Neural crest cell (in vitro differentiated cells): ENCODE results near the gene HDAC4. TPM values are rescaled to one million over a fixed set of nuclear protein-coding genes. Genes with fewer than 3 reads are reported as not detected.
A peak's percentile ranks its signal among the peaks of the same experiment; 100 is the strongest.

Experiments
- DNase-seq: peaks from one replicate; pipeline ENCODE4 v3.0.0; 2021; ENCODE audit warnings: low read depth, mixed read lengths, low spot score
- H3K27ac Mint-ChIP-seq: one replicate; pipeline ENCODE4 v1.8.0; 2021; ENCODE audit warnings: mild to moderate bottlenecking, mixed read lengths; ENCODE audit not compliant: unreplicated experiment
- H3K27me3 Mint-ChIP-seq: 2 replicates; pipeline ENCODE4 v1.8.0; 2021; ENCODE audit warnings: low read depth, mild to moderate bottlenecking, mixed read lengths
- H3K36me3 Mint-ChIP-seq: 2 replicates; pipeline ENCODE4 v1.8.0; 2021; ENCODE audit warnings: low read depth, mild to moderate bottlenecking, mixed read lengths
- H3K4me1 Mint-ChIP-seq: 2 replicates; pipeline ENCODE4 v1.8.0; 2021; ENCODE audit warnings: mixed read lengths
- H3K4me3 Mint-ChIP-seq: one replicate; pipeline ENCODE4 v1.8.0; 2021; ENCODE audit warnings: mild to moderate bottlenecking, mixed read lengths
- H3K9me3 Mint-ChIP-seq: 2 replicates; pipeline ENCODE4 v1.8.0; 2021; ENCODE audit warnings: mixed read lengths
- total RNA-seq: library from RNA; stranded (reverse); gene quantifications from 2 replicates; pipeline ENCODE4 v1.2.1, GENCODE V29; 2021
- TF ChIP-seq, protein P1 (sequence below): fragments of 200-600 bp; sonication (generic); conservative IDR thresholded peaks from 2 replicates; pipeline ENCODE4 v1.5.0; 2021; ENCODE audit warnings: antibody characterized with exemption, mild to moderate bottlenecking

Gene HDAC4
- total RNA-seq, 1 donor from 2014 or later = 52.1 TPM

DNA sequence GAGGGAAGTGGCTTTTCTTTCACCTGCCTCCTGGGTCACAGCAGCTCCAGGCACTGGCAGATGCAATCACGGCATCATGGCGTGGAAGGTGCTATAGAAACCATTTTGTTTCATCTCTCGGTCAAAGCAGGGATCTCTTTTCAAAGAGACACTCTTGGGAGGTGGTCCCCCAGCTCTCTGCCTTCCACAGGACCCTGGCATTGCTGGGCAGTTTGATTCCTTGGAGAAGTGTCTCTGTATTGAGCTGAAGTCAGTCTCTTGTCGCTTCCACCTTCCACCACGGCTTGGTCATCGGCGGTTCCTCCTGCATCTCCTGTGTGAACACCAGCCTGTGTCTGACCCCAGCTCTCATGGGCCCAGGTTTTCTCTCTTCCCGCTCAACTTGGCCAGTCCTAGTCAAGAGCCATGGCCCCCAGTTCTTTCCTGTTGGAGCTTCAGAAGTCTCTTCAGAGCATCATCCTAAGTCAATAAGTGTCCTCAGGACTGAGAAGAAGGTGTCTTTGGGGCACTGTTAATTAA is 42.3 kb upstream of the HDAC4 start:
- peaks cover 7% of the 10 kb centered on the region for H3K36me3 Mint-ChIP-seq
- H3K4me3 Mint-ChIP-seq = no peak overlapping the region
- DNase-seq = no peak
- peaks cover 33% of the 10 kb centered on the region for H3K4me1 Mint-ChIP-seq
- peaks cover 43% of the 10 kb centered on the region for H3K27me3 Mint-ChIP-seq
- TF ChIP-seq, protein P1, sequence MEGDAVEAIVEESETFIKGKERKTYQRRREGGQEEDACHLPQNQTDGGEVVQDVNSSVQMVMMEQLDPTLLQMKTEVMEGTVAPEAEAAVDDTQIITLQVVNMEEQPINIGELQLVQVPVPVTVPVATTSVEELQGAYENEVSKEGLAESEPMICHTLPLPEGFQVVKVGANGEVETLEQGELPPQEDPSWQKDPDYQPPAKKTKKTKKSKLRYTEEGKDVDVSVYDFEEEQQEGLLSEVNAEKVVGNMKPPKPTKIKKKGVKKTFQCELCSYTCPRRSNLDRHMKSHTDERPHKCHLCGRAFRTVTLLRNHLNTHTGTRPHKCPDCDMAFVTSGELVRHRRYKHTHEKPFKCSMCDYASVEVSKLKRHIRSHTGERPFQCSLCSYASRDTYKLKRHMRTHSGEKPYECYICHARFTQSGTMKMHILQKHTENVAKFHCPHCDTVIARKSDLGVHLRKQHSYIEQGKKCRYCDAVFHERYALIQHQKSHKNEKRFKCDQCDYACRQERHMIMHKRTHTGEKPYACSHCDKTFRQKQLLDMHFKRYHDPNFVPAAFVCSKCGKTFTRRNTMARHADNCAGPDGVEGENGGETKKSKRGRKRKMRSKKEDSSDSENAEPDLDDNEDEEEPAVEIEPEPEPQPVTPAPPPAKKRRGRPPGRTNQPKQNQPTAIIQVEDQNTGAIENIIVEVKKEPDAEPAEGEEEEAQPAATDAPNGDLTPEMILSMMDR = no peak
- H3K27ac Mint-ChIP-seq = no peak overlapping the region
- peaks cover 11% of the 10 kb centered on the region for H3K9me3 Mint-ChIP-seq

DNA sequence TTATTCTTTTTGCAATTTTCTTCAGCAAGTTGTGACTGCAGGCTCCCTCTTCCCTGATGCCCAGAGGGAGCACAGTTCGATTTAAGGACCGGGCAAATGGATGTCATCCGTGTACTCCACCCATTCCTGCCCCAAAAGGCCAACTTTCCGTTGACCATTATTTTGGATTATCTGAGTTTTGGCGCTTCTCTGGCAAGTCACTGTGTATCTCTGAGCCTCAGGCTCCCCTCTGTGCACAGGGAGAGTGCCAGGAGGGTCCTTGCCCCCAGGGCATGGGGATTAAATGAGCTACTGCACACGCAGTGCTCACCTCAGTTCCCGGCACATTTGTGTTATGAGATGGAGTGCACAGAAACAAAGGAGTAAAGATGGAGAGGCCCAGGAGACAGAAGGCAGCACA is 41.4 kb upstream of the HDAC4 start:
- no peak overlapping the region for H3K27ac Mint-ChIP-seq
- peaks cover 43% of the 10 kb centered on the region for H3K27me3 Mint-ChIP-seq
- no peak for DNase-seq
- H3K9me3 Mint-ChIP-seq = peaks cover 8% of the 10 kb centered on the region
- peaks cover 33% of the 10 kb centered on the region for H3K4me1 Mint-ChIP-seq
- TF ChIP-seq, protein P1 = no peak
- H3K4me3 Mint-ChIP-seq = no peak overlapping the region
- H3K36me3 Mint-ChIP-seq = peaks cover 7% of the 10 kb centered on the region

DNA sequence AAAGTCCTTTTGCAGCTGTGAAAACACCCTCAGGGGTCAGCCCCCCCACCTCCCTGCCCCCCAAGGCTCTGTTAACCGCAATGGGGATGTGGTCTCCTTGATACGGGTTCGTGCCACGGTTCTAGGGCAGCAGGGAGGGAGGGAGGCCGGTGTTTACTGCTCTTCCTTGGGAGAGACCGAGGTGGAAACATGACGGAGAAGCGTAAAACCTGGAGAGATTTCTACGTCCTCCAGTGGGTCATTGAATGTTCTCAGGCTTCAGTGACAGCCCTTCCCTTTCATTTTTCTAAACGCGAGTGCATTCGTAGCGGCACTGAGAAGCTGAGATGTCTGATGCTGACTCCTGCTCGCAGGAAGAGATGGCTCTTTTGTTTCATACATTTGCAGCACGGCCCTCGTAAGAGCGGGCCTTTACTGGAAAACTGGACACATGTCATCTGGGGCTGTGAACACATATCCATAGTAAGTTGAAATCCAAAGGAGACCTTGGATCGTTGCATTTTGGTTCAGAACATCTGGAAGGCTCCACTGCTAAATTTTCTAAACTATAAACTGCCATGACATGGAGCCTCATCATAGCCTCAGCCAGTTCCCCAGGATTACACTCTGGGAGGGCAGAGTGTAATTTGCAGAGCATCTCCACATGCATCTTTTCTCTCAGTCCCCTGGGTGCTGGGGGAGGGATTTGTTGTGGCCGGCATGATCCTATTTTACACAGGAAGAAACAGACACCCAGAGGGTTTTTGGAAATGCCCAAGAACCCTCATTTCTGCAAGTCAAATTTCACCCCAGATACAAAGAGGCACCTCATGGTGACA is 40.6 kb upstream of the HDAC4 start:
- TF ChIP-seq, protein P1 = no peak
- Mint-ChIP-seq H3K9me3 (peaks cover 4% of the 10 kb centered on the region), H3K4me1 (peaks cover 33% of the 10 kb centered on the region), H3K36me3 (peaks cover 7% of the 10 kb centered on the region), H3K27ac (peak overlapping the region; percentile 79), H3K27me3 (peaks cover 43% of the 10 kb centered on the region), H3K4me3 (peak overlapping the region; percentile 62)
- no peak for DNase-seq

DNA sequence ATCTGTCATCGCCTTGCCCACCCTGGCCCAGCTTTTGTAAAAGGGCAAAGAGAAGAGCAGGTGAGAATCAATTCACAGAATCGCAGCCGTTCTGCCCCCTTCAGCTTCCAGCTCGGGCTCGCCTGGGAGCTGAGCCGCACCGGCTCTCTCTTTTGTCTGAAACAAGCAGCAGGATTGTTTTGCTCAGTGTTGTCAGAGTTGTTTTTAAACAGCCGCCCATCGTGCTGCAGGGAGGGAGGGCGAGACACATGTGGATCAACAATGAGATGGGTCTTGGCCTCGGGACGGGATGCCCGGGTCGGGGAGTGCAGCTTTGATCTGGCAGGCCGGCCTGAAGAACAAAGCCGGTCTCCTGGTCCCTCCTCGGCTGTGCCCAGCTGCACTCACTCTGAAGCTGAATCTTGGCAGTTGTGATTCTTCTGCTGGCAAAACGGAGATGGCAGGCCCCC is 39.7 kb upstream of the HDAC4 start:
- Mint-ChIP-seq H3K4me1 (peaks cover 31% of the 10 kb centered on the region), H3K27ac (peak overlapping the region; percentile 9), H3K27me3 (peaks cover 43% of the 10 kb centered on the region), H3K36me3 (peaks cover 2% of the 10 kb centered on the region), H3K9me3 (peaks cover 3% of the 10 kb centered on the region), H3K4me3 (peak overlapping the region; percentile 62)
- peak; percentile 56 for DNase-seq
- TF ChIP-seq, protein P1 = no peak

DNA sequence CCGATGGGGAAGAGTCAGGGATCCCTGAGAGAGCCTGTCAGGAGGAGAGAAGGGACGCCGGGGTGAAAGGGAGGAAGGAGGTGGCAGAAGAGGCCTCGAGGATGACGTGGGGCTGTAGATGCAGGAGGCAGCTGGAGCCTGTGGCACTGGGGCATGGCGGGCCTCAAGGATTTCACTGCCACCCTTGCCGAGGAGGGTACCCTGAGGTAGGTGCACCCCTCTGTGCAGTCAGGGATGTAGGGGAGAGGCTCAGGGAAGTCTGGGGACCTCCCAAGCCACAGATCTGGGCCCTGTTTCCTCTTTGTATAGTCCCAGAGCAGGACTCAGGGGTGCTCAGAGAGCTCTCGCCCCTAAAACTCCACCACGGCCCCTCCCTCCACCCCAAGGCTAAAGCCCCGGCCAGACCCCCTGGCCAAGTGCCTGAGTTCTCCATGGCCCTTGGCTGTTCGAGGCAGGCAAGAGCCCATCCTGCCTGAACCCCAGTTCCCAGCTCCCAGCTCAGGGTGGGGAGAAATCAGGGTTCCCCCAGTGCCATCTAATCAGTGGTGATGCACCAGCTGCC is 39.0 kb upstream of the HDAC4 start:
- no peak overlapping the region for H3K27ac Mint-ChIP-seq
- no peak for DNase-seq
- TF ChIP-seq, protein P1 = no peak
- H3K4me3 Mint-ChIP-seq = no peak overlapping the region
- H3K27me3 Mint-ChIP-seq = peaks cover 41% of the 10 kb centered on the region
- peaks cover 27% of the 10 kb centered on the region for H3K4me1 Mint-ChIP-seq
- peaks cover 2% of the 10 kb centered on the region for H3K36me3 Mint-ChIP-seq
- H3K9me3 Mint-ChIP-seq = peaks cover 3% of the 10 kb centered on the region
